IMR-90 (cell line): ENCODE data around the gene GSS. TPM values are rescaled to one million over a fixed set of nuclear protein-coding genes. Genes with fewer than 3 reads are reported as not detected.

ENCODE experiments used
- ATAC-seq: fragments of 200-7000 bp; cut with Tn5 transposase; 2 replicates; pipeline ENCODE4 v1.9.1; 2020; ENCODE audit warnings: low read depth, mild to moderate bottlenecking, moderate library complexity
- BruUV-seq: library from RNA; stranded (reverse); fragments of 400-500 nt; replicated peaks from 2 replicates; lab custom pipeline; 2021; lab: Mats Ljungman, UMichigan
- CTCF ChIA-PET: fragments of 300-600 bp; formaldehyde crosslinking; extraction: SDS; loops from one replicate; lab custom pipeline; 2021; ENCODE audit warnings: antibody characterized with exemption; lab: Yijun Ruan, JAX
- POLR2A ChIA-PET: fragments of 300-600 bp; sonication (Branson Sonifier 250); formaldehyde crosslinking; loops from one replicate; lab custom pipeline; 2022; ENCODE audit warnings: antibody characterized with exemption; ENCODE audit not compliant: unreplicated experiment; lab: Charles Lee
- DNase-seq: peaks from one replicate; pipeline ENCODE4 v3.0.0; 2013
- H2AFZ ChIP-seq: replicated peaks from 2 replicates; pipeline ENCODE3; 2013; ENCODE audit warnings: low read length, mild to moderate bottlenecking; ENCODE audit not compliant: poor library complexity
- H2AK5ac ChIP-seq: 2 replicates; pipeline ENCODE4 v1.6.1; 2013; ENCODE audit warnings: low read depth, low read length, inconsistent platforms
- H2AK9ac ChIP-seq: replicated peaks from 2 replicates; pipeline ENCODE3; 2013; ENCODE audit warnings: mild to moderate bottlenecking, low read depth, low read length, moderate library complexity; ENCODE audit not compliant: poor library complexity
- H2BK120ac ChIP-seq: 2 replicates; pipeline ENCODE4 v1.6.1; 2013; ENCODE audit warnings: low read depth, low read length, inconsistent platforms
- H2BK15ac ChIP-seq: 3 replicates; pipeline ENCODE4 v1.6.1; 2013; ENCODE audit warnings: low read depth, low read length, inconsistent platforms
- H2BK20ac ChIP-seq: 2 replicates; pipeline ENCODE4 v1.6.1; 2013; ENCODE audit warnings: low read depth, mild to moderate bottlenecking, inconsistent platforms, low read length, moderate library complexity
- H2BK5ac ChIP-seq: 2 replicates; pipeline ENCODE4 v1.6.1; 2013; ENCODE audit warnings: mild to moderate bottlenecking, low read depth, low read length, inconsistent platforms; ENCODE audit not compliant: poor library complexity, severe bottlenecking
- H3K14ac ChIP-seq: replicated peaks from 2 replicates; pipeline ENCODE4 v1.6.1; 2013; ENCODE audit warnings: low read depth, low read length, inconsistent platforms
- H3K18ac ChIP-seq: 2 replicates; pipeline ENCODE4 v1.6.1; 2013; ENCODE audit warnings: low read depth, low read length, control low read depth
- H3K23ac ChIP-seq: 2 replicates; pipeline ENCODE4 v1.6.1; 2013; ENCODE audit warnings: low read depth, low read length, inconsistent platforms
- H3K27ac ChIP-seq: 2 replicates; pipeline ENCODE4 v1.5.1; 2013; ENCODE audit warnings: mild to moderate bottlenecking, control low read depth, low read length; ENCODE audit not compliant: insufficient read depth
- H3K27me3 ChIP-seq: 2 replicates; pipeline ENCODE4 v1.6.1; 2013; ENCODE audit warnings: low read length; ENCODE audit not compliant: control insufficient read depth, insufficient read depth
- H3K36me3 ChIP-seq: 2 replicates; pipeline ENCODE4 v1.6.1; 2013; ENCODE audit warnings: low read length, mixed read lengths; ENCODE audit not compliant: control insufficient read depth, insufficient read depth
- H3K4ac ChIP-seq: 2 replicates; pipeline ENCODE4 v1.6.1; 2013; ENCODE audit warnings: low read depth, low read length, inconsistent platforms
- H3K4me1 ChIP-seq: 2 replicates; pipeline ENCODE4 v1.6.1; 2013; ENCODE audit warnings: low read length, mixed read lengths; ENCODE audit not compliant: control insufficient read depth, insufficient read depth
- H3K4me2 ChIP-seq: 2 replicates; pipeline ENCODE4 v1.6.1; 2013; ENCODE audit warnings: low read depth, mild to moderate bottlenecking, control low read depth, low read length, moderate library complexity
- H3K4me3 ChIP-seq: 2 replicates; pipeline ENCODE4 v1.5.1; 2013; ENCODE audit warnings: low read depth, mild to moderate bottlenecking, control low read depth, low read length, moderate library complexity; ENCODE audit not compliant: insufficient read depth
- H3K56ac ChIP-seq: 2 replicates; pipeline ENCODE4 v1.6.1; 2013; ENCODE audit warnings: low read length, inconsistent platforms; ENCODE audit not compliant: insufficient read depth; ENCODE audit errors: extremely low read depth
- H3K79me1 ChIP-seq, 2 experiments: 2 replicates each; pipeline ENCODE4 v1.6.1; 2013; ENCODE audit warnings: low read length in 2 of 2, inconsistent platforms in 1 of 2, low read depth in 1 of 2
- H3K9ac ChIP-seq: 2 replicates; pipeline ENCODE4 v1.6.1; 2013; ENCODE audit warnings: low read depth, low read length, control low read depth
- H3K9me1 ChIP-seq: 2 replicates; pipeline ENCODE4 v1.6.1; 2013; ENCODE audit warnings: low read length, inconsistent platforms; ENCODE audit not compliant: insufficient read depth
- H3K9me3 ChIP-seq: 2 replicates; pipeline ENCODE4 v1.6.1; 2013; ENCODE audit warnings: low read length; ENCODE audit not compliant: control insufficient read depth, insufficient read depth
- H4K20me1 ChIP-seq: 2 replicates; pipeline ENCODE4 v1.6.1; 2013; ENCODE audit warnings: low read length, inconsistent platforms; ENCODE audit not compliant: insufficient read depth
- H4K5ac ChIP-seq: 2 replicates; pipeline ENCODE4 v1.6.1; 2013; ENCODE audit warnings: mild to moderate bottlenecking, low read depth, low read length, control low read depth
- H4K8ac ChIP-seq, 2 experiments: 2 replicates each; pipeline ENCODE4 v1.6.1; 2013; ENCODE audit warnings: low read depth in 2 of 2, low read length in 2 of 2, control low read depth in 1 of 2, inconsistent platforms in 1 of 2
- H4K91ac ChIP-seq: 2 replicates; pipeline ENCODE4 v1.6.1; 2013; ENCODE audit warnings: low read depth, low read length, inconsistent platforms; ENCODE audit not compliant: insufficient read depth
- CEBPB ChIP-seq: IDR thresholded peaks from 2 replicates; pipeline ENCODE4 v1.6.1; 2012; ENCODE audit warnings: low read depth, low read length, improper control_type of control experiment
- CHD1 ChIP-seq: IDR thresholded peaks from 2 replicates; pipeline ENCODE4 v1.6.1; 2012; ENCODE audit warnings: low read depth, low read length, improper control_type of control experiment
- NFE2L2 ChIP-seq: fragments of 150-350 bp; IDR thresholded peaks from 2 replicates; pipeline ENCODE4 v1.6.1; 2016; ENCODE audit warnings: low read depth, mild to moderate bottlenecking, low read length
- RFX5 ChIP-seq: IDR thresholded peaks from 2 replicates; pipeline ENCODE4 v1.8.0; 2012; ENCODE audit warnings: low read depth, mild to moderate bottlenecking, low read length, moderate library complexity
- WGBS, 2 experiments: methylation state at CpG; one replicate each; pipeline versions ENCODE4 v1.1.5 to v1.1.7; 2013; ENCODE audit warnings: missing lambda C conversion rate in 2 of 2; ENCODE audit not compliant: insufficient read length in 1 of 2; ENCODE audit errors: extremely low coverage in 2 of 2; 5-methylcytosine and 5-hydroxymethylcytosine counted together
- dilution Hi-C: fragments of 300-500 bp; cut with HindIII; formaldehyde crosslinking; loops from one replicate; pipeline ENCODE4 v1.14.3; 2018; ENCODE audit warnings: low sequenced_read_pairs; ENCODE audit not compliant: unreplicated experiment
- in situ Hi-C: fragments of 300-500 bp; cut with MboI; formaldehyde crosslinking; loops from 3 replicates; pipeline ENCODE4 v1.14.3; 2019; ENCODE audit warnings: low sequenced_read_pairs, inconsistent platforms, mixed read lengths
- intact Hi-C: fragments of 100-400 bp; cut with micrococcal nuclease; formaldehyde crosslinking; loops from 2 replicates; pipeline ENCODE4 v1.10.0; 2022
- polyA plus RNA-seq, 3 experiments: library from polyadenylated mRNA; depleted of rRNA; stranded (reverse); fragments of >200 nt; gene quantifications; 2 replicates each; pipeline ENCODE4 v1.2.3, GENCODE V29; 2012; ENCODE audit warnings: low replicate concordance in 1 of 3
- total RNA-seq: library from RNA; depleted of rRNA; stranded (reverse); fragments of >200 nt; gene quantifications from 2 replicates; pipeline ENCODE4 v1.2.3, GENCODE V29; 2012

The GSS gene
- total and polyA plus RNA-seq, 2 of the 4 experiments (the other 2 are of a cell fraction): 73.7 to 90.0 TPM

- Histone ChIP-seq H3K4me3 (no peak overlapping the region), H2BK5ac (no peak overlapping the region), H2BK20ac (no peak overlapping the region), H3K9me3 (no peaks in the 10 kb centered on the region), H3K9me1 (peaks cover 2% of the 10 kb centered on the region; the same call in 1 of the 2 replicates), H2AK5ac (no peak overlapping the region), H2AFZ (no peak overlapping the region), H4K20me1 (peaks cover 3% of the 10 kb centered on the region; the same call in 1 of the 2 replicates), H4K5ac (no peak overlapping the region), H3K23ac (no peak overlapping the region), H3K79me1 (peaks cover 7 to 9% of the 10 kb centered on the region in 2 experiments; a peak in 3 of 4 replicates), H4K91ac (no peak overlapping the region), H3K4me1 (no peaks in the 10 kb centered on the region), H2BK15ac (no peak overlapping the region), H3K36me3 (peaks cover 8% of the 10 kb centered on the region), H3K9ac (no peak overlapping the region), H3K56ac (no peak overlapping the region), H4K8ac (no peak overlapping the region), H3K4ac (no peak overlapping the region), H3K14ac (no peak overlapping the region), H3K27ac (no peak overlapping the region), H2AK9ac (no peak overlapping the region), H2BK120ac (no peak overlapping the region), H3K27me3 (no peaks in the 10 kb centered on the region), H3K18ac (no peak overlapping the region), H3K4me2 (no peak overlapping the region)
- POLR2A ChIA-PET: no interaction called here
- CTCF ChIA-PET: no interaction called here
- DNase-seq (no peak), ATAC-seq (no peak)
- in situ Hi-C loops (no loop called here), dilution Hi-C loops (no loop called here), intact Hi-C loops (no loop called here)
- BruUV-seq: no TSS peak
- no CpG with 5 or more reads among the region's 4 CpGs for WGBS, 2 experiments
- TF ChIP-seq CEBPB (no peak), CHD1 (no peak), RFX5 (no peak), NFE2L2 (no peak)
These were observed 71.8 kb downstream of the GSS start for GRCh38 chr20:34883809-34884208.
